C4-2B (cell line): ENCODE results near the gene UNC80.

Experiments
- CTCF ChIP-seq: fragments of 450-650 bp; conservative IDR thresholded peaks from 2 replicates; pipeline ENCODE4 v1.5.1; 2017; ENCODE audit warnings: mild to moderate bottlenecking
- ZFX ChIP-seq: fragments of 450-650 bp; IDR thresholded peaks from 2 replicates; pipeline ENCODE4 v1.6.1; 2017

DNA sequence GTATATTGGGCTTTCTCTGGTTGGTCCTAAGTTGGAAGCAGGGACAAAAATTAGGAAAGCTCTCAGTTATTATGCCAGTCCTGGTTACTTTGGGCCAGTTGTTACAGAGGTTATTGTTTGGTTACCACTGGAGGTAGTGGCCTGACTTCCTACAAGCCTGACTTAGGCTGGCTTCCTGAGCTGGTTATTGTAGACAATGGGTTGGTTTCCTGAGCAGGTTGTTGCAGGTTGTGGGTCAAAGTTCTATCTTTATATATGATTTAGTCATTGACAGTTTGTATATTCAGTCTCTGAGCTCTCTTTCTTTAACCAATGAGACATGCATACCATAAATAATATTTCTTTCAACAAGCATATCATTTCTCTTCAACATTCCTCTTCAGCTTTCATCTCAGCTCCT is 172.1 kb downstream of the UNC80 start:
- TF ChIP-seq CTCF, result no peak
- no peak for TF ChIP-seq ZFX
